ENCODE data around the gene PKP3.

The PKP3 gene

DNA sequence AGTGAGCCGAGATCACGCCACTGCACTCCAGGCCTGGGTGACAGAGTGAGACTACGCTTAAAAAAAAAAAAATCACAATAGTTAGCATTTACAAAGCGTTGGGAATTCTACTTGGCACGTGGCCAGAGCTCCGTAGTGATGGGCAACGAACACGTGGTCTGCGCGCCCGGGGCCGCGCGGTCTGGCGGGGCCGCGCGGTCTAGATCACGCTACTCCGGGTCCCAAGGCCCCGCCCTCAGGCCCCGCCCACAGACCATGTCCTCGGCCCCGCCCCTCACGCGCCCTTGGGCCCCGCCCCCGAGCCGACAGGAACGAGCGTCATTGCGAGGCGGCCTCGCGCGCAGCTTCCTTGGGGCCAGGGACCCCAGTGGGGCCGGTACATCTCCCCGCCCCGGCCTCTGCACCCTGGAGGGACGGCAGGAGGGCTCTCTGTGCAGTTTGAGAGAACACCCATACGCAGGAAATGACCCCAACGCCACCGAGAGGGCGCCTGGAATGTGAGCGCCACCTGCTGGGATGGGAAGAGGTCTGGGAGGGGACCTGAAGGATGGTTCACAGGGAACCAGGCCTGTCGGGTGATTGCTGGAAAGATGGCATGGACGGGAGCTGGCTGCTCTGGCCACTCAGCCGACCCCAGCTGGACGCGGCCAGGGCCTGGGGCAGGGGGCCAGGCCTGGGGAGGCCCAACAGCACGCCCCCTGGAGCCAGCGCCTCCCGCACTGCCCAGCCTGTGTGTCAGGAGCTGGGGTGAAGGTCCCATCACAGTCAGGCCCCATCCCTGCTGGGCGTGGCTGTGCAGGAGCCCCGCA is 54.1 kb downstream of the PKP3 start:
- peak; percentile 88 for DNase-seq

DNA sequence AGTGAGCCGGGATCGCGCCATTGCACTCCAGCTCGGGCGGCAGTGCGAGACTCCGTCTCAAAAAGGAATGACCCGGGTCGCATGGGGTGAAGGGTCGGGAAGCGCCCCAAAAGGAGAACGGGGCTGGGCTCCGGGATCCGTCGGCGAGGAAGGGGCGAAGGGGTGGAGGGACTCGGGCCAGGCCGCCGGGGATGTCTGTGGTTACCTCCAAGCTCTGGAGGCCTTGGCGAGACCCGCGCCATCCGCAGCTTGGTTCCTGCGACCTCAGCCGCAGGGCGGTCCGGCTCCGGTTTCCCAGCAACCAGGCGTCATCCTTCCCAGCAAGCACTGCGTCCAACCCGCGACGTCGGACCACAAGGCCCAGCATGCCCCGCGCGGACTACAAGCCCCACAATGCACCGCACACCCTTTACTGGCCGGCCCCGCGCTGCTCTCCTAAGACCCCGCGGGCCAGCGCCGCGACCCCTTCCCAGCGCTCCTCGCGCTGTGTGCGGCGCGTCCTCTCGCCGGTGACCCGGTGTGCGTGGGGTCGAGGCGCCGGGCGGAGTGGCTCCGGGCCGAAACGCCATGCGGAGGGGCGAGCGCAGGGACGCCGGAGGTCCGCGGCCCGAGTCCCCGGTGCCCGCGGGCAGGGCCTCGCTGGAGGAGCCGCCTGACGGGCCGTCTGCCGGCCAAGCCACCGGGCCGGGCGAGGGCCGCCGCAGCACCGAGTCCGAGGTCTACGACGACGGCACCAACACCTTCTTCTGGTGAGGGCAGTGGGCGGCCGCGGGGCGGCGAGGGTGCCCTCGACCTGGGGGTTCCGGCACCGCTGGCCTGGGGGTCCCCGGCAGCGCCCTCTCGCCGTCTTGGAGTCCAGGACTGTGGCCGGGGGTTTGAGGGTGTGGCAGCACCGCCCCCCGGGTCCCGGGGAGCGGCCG is 56.1 kb downstream of the PKP3 start, which contains the start of gene PTDSS2:
Gene PTDSS2, plus strand, starts transcription at position 391 of the 920 bp plus-strand sequence. Its CDS starts 177 bp downstream, at position 568.
- DNase-seq = peak; percentile 95

DNA sequence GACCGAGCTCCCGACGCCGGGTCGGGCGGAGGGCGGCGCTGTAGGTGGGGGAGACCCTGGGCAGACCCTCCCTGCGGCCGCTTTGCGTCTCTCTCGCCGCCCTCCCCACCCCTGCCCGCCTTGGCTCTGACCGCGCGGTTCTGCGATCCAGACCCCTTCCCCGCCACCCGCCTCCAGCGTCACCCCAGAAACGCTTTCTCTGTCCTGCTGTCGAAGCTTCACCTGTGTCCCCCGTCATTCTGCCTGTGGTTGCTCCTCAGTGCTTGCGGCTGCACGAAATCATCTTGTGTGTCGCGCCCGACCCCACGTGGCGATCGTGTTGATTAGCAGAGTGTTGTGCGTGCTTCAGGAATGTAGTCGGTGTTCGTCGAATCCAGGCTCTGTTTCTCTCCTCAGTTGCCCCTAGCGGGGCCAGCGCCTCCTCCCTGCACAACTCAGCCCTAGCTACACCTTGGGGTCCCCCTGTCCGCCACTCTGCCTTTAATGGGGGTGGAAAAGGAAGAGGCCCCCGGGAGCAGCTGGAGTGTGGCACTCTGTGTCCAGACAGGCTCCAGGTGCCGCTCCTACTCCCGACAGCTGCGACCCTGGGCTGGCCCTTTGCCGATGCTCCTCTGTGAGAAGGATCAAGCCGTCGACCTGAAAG is 56.9 kb downstream of the PKP3 start:
- peak; percentile 42 for DNase-seq

DNA sequence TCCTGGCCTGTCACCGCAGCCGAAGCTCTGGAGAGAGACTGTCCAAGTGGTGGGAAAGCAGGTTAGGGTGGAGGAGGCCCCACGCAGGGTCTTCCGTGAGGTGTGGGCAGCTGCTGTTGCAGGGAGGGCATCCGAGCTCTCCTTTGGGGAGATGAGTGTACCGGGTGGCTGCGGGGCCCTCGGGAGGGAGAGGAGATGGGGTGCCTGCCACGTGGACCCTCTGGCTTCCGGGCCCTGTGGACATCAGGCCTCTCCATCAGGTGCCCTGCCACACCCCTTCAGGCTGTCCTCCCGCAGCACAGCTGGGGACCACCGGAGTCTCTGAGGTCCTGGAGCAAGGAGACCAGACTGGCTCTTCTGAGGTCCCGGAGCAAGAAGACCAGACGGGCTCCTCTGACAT is 57.7 kb downstream of the PKP3 start:
- DNase-seq = no peak

DNA sequence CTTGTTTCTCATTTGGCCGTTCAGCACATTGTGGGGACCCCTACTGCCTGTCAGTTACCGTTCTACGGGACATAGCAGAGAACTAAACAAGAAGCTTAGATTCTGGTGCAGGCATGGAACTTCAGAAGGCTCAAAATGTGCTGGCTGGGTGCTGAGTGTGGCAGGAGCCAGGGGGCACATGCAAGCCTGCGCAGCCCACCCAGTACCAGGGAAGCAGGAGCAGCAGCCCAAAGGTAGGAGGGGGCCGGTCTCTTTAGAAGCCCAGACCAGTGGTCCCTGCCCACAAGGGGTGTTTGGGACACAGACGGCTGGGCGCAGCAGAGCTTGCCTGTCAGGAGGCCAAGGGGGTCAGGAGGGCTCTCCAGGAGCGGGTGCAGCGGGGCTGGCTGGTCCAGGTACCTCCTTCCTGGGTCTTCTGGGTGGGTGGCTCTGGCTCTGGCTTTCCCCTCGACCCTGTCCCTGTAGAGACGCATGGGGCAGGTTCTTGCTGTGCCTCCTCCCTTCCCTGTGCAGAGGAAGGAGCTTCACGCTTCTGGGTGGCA is 58.3 kb downstream of the PKP3 start:
- no peak for DNase-seq

DNA sequence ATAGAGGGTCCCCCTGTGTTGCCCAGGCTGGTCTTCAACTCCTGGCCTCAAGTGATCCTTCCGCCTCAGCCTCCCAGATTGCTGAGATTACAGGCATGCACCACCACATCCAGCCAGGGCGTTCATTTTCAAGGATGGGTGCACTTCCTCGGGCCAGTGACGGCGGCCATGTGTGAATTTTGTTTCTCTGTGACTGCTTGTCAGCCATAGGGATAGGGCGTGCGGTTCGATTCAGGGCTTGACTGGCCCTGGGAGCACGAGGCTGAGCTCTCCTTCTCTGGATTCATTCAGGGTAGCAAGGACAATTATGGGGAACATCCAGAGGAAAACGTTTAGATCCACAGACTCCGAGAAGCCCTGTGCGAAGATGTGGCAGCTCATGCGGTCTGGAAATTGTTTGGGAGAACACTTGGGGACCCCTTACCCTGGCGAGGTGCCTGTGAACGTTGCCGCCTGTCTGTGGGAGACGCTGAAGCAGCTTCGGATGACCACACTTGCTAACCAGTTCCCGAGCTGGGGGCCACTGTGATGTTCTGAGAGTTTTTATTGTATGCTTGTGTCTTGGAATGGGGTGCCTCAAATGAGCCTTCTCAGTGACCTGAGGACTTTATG is 59.0 kb downstream of the PKP3 start:
- DNase-seq = no peak

DNA sequence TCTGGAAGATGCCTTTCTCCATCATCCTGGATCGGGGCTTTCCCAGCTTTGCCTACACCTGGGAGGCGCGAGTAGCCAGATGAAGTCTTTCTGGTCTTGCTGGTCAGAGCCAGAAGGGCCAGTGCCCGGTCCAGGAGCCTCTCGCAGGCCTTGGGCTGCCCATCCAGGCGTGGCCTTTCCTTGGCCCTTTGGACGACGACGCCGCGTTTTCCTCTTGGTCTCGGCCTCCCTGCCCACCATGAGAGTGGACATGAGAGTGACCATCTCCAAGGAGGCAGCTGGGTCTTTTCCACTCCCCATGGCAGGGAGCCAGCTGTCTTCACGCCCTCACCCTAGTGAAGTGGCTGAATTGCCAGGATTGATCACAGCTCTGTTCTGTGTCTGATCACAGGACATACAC is 59.6 kb downstream of the PKP3 start:
- DNase-seq = no peak

DNA sequence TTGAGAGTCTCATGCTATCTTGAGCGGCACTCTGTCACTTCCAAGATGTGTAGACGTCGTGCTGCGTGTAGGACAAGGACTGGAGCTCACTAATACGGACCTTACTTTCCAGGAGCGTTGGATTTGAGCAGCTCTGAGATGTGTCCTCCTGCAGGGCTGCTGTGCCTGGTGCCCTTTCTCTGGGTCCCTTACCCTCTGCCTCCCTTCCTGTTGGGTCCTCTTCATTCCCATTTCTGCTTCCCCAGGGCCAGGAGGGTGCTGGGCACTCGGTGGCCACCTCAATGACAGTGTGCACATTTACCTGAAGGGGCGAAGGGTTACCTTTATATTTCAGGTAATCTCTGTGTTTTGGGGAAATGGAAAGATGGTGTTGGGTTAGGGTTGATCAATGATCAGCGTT is 60.0 kb downstream of the PKP3 start:
- DNase-seq = no peak

All from inflammatory macrophage treated with lipopolysaccharide for 4 hours (primary cell).